Mononuclear cell (primary cell): ENCODE data around the gene MPP1. TPM values are rescaled to one million over a fixed set of nuclear protein-coding genes. Genes with fewer than 3 reads are reported as not detected.
"Not testable (repeated sequence)": the region's sequence is repeated elsewhere in the genome, so short reads cannot be mapped to it uniquely, and the experiment has no call there.

Experiments used
- H3K27me3 ChIP-seq: 2 replicates; pipeline ENCODE4 v1.6.0; 2011; ENCODE audit warnings: low read length, control low read depth; ENCODE audit not compliant: insufficient read depth
- H3K4me1 ChIP-seq: 2 replicates; pipeline ENCODE4 v1.5.1; 2011; ENCODE audit warnings: mild to moderate bottlenecking, low read length, control low read depth; ENCODE audit not compliant: insufficient read depth
- H3K4me3 ChIP-seq: 2 replicates; pipeline ENCODE4 v1.5.1; 2011; ENCODE audit warnings: mild to moderate bottlenecking, low read length, moderate library complexity
- H3K9me3 ChIP-seq: 2 replicates; pipeline ENCODE4 v1.5.1; 2011; ENCODE audit warnings: low read depth, mild to moderate bottlenecking, control low read depth, low read length
- total RNA-seq: library from RNA; depleted of rRNA; stranded (reverse); fragments of >200 nt; gene quantifications from one replicate; pipeline ENCODE4 v1.2.3, GENCODE V29; 2012

MPP1 gene
- total RNA-seq: 80.9 TPM

DNA sequence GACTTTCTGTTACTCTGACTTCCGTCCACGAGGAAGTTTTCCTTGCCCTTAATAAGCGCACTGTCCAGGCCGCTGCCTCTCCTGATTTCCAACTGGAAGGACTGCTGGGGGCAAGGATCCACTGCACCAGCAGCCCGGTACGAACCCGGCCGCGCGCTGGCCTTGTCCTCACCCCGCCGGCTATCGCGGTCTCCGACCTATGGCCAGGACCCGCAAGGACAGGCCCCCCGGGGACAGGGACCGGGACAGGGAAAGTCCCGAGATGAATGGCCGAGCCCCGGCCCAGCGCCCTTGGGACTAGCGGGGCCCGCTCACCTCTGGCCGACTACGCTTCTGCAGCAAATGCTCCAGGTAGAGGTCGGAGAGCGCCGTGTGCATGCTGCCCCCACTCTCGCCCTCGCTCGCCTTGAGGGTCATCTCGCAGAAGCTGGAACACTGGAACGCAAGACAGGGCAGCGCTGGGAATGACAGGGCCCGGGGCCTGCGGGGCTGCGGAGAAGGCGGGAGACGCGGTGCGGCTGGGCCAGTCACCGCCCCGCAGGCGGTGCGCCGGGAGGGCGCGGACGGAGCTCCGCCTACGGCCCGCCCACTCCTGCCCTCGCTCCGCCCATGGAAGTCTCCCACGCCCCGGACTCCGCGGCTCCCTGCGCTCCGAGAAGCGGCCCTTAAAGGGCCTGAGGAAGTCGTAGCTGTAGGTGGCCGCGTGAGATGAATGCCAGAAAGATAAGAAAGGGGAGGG, at the start of gene MPP1:
TSS of gene MPP1 (minus strand) at position 529 of the 739 bp plus-strand sequence. CDS start at position 417, 112 bp downstream.
- H3K9me3 ChIP-seq: no peaks in the 10 kb centered on the region
- peaks cover 46% of the 10 kb centered on the region for H3K4me1 ChIP-seq
- no peaks in the 10 kb centered on the region for H3K27me3 ChIP-seq
- H3K4me3 ChIP-seq: peak within 1 kb of the TSS; percentile 64

DNA sequence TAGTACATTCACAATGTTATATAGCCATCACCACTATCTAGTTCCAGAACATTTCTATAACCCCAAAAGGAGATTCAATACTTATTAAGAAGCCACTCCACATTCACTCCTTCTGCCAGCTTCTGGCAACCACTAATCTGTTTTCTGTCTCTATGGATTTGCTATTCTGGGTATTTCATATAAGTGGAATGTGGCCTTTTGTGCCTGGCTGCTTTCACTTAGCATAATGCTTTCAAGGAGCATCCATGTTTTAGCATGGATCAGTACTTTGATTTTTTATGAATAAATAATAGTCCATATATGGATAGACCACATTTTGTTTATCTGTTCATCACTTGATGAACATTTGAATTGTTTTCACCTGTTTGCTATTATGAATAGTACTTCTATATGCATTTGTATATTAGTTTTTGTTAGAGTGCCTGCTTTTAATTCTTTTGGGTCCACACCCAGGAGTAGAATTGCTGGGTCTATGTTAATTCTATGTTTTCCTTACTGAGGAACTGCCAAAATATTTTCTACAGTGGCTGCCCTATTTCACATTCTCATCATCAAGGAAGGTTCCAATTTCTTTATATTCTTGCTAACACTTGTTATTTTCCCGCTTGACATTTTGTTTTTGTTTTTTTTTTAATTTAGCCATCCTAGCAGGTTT, 45.8 kb upstream of the MPP1 start:
- H3K27me3 ChIP-seq: no peaks in the 10 kb centered on the region
- H3K4me1 ChIP-seq: no peaks in the 10 kb centered on the region
- no peaks in the 10 kb centered on the region for H3K9me3 ChIP-seq
- no peak overlapping the region for H3K4me3 ChIP-seq

DNA sequence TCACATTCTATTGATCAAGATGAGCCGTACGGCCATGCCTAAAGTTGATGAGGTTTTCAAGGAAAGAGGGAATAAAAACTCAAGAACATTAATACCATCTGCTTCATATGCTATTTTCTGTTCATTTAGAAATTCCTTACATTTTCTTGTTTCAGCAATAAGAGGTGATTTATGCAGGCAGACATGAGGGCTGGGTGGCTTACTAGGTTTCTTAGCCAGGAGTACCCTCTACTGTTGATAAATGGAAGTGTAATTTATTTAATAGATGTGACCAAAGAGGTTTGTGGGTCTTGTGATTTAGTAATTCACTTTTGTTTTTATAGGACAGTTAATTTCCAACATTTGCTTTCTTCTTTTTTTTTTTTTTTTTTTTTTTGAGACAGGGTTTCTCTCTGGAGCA, 35.6 kb upstream of the MPP1 start:
- Histone ChIP-seq H3K9me3 (no peaks in the 10 kb centered on the region), H3K27me3 (no peaks in the 10 kb centered on the region), H3K4me1 (no peaks in the 10 kb centered on the region), H3K4me3 (no peak overlapping the region)

DNA sequence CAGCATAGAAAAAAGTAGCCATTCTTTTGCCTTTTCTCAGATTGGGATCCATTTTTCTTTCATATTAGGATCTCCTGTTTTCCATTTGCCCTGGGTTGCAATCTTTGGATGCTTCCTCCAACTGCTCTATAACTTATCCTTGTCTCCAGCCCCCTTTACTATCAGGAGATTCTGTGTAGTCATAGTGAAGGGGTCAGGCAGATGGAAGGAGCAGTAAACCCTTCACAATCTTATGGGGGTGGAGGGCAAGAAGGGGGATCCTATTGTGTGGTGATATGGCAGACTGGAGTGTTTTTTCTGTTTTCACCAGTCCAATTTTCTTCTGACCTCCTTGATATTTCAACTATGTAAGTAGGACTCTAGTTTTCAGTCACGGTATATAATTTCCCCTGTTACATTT, 30.9 kb upstream of the MPP1 start:
- Histone ChIP-seq H3K4me3 (no peak overlapping the region), H3K9me3 (no peaks in the 10 kb centered on the region), H3K4me1 (no peaks in the 10 kb centered on the region)

DNA sequence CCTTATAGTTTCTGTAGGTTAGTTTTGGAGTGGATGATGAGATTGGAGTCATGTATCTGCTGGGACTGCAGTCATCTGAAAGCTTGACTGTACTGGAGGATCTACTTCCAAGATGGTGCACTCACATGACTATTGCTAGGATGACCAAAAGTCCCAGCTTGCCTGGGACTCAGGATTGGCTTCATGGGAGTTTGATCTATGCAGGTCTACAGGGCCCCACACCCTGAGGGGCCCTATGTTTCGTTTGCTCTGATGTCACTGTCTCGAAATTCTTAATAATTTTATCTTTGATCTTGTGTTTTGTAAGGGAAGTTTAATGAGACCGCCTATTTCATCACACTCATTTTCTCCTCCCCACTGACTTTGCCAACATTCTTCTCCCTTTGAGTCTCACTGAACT, 29.3 kb upstream of the MPP1 start, which contains the start of gene SMIM9:
TSS of gene SMIM9 (minus strand) at position 101 of the 400 bp plus-strand sequence. CDS start 3,806 bp downstream, outside the sequence.
- H3K4me3 ChIP-seq: no peak within 1 kb of the TSS
- no peaks in the 10 kb centered on the region for H3K9me3 ChIP-seq
- no peaks in the 10 kb centered on the region for H3K4me1 ChIP-seq
- no peaks in the 10 kb centered on the region for H3K27me3 ChIP-seq

More for the DNA sequence above, 30.9 kb upstream of the MPP1 start:
- H3K27me3 ChIP-seq: no peaks in the 10 kb centered on the region

DNA sequence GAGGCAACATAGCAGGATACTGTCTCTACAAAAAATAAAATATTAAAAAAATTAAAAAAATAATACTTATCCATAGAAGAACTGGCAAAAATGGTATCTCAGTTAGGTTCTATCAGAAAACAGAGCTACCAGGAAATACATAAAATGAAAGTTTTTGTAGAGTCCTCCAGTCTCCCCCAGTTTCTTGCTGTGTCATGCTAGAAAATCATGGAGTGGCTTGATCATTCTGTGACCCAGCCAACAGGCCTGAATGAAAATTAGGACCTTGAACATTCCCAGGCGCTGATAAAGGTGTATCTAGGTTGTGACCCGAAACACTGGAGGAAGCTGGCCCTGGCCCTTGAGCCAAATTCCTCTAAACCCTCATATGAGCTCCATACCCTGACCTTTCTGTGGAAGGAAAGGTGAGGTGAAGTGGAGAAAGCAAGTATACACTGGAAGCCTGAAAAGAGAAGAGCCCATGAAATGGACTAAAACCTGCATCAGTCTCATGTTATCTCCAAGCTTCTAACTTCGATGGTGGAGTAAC, 28.5 kb upstream of the MPP1 start:
- Histone ChIP-seq H3K9me3 (no peaks in the 10 kb centered on the region), H3K4me3 (no peak overlapping the region), H3K4me1 (no peaks in the 10 kb centered on the region), H3K27me3 (no peaks in the 10 kb centered on the region)

DNA sequence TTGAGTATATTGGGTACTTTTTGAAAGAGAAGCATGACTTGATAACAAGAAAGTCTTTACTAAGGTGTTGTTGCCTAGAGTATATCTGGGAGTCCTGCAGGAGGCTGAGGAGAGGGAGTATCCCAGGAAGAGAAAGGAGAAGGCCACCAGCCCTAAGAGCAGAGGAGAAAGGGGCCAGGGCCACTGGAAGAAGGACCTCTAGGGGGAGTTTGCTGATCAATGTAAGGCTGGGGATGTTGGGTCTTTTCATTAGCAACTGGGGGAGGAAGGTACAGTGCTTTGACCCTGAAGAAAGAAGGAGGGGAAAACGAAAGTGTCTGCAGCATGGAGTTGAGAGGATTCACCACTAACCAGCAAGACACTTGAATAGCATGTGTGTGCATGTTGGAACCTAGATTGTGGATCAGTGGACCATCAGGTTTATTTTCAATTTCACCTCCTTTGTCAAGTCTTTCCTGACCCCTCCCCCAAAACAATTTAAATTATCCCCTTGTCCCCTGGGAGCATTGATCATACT, 24.7 kb upstream of the MPP1 start:
- Histone ChIP-seq H3K4me1 (peaks cover 15% of the 10 kb centered on the region), H3K9me3 (no peaks in the 10 kb centered on the region), H3K4me3 (no peak overlapping the region), H3K27me3 (no peaks in the 10 kb centered on the region)

DNA sequence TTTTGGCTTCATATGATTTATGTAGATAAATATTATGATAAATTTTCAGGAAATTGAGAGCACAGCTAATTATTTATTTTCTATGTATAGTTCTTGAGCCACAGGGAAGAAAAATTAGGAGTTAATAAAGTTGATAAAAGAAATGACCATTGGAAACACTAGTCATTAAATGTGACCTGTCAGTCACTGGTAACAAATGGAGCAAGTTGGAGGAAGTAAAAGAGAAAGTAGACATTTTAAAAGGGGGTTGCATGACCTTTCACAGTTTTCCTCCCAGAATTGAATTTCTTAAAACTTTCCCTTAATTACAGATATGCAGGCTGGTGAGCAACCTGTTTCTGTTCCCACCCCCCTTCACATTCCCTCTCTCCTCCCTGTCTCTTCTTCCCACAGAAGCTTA, 23.8 kb upstream of the MPP1 start:
- Histone ChIP-seq H3K9me3 (no peaks in the 10 kb centered on the region), H3K4me1 (peaks cover 15% of the 10 kb centered on the region), H3K4me3 (no peak overlapping the region), H3K27me3 (no peaks in the 10 kb centered on the region)

DNA sequence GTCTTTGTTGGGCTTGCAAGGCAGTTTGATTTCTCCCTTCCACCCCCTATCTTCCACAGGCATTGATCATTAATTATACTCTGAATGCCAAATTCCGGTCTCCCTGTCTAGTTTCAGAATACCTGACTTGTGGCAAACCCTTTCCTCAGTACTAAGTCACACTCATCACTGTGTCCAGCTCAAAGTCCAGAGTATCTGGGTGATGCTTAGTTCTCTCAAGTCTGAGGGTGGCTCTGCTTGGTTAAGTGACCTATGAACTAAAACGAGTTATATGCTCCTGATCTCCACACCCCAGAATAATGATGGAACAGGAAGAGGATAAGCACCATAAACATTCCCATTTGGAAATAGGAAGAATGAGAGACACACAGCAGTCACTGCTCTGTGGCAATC, 22.7 kb upstream of the MPP1 start:
- H3K9me3 ChIP-seq: no peaks in the 10 kb centered on the region

DNA sequence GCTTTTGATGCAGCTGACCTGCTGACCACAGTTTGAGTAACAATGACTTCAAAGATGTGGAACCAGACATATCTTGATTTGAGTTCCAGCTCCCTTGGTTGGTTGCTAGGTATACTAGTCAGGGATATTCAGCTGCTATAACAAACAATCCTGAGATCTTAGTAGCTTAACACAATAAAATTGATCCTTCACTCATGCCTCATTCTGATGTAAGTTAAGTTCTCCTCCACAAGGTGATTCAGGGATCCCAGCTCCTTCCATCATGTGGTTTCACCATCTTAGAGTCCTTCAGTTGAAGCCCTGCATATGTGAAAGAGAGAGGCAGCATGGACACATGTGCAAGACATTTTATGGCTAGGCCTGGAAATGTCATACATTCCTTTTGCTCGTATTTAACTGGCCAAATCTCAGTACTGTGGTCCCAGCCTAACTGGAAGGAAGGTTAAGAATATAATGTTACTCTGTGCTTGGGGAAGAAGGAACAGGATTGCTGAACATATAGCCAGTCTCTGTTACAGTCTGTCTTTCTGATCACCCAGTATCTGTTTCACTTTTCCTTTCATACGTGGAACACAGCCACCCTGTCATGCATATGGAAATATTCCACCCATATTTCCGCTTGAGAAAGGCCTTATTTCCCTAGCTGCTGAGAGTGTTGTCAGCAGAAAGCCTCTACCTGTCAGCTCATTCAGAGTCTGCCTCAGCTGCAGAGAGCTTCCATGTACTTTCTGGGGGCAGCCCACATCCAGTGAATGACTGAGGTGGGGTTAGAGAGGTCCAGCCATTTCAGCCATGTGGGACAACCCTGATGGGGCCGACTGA, 22.1 kb upstream of the MPP1 start:
- peaks cover 15% of the 10 kb centered on the region for H3K4me1 ChIP-seq
- H3K4me3 ChIP-seq: no peak overlapping the region
- H3K27me3 ChIP-seq: no peaks in the 10 kb centered on the region
- no peaks in the 10 kb centered on the region for H3K9me3 ChIP-seq

More for the DNA sequence above, 22.7 kb upstream of the MPP1 start:
- Histone ChIP-seq H3K4me3 (no peak overlapping the region), H3K4me1 (peaks cover 15% of the 10 kb centered on the region), H3K27me3 (no peaks in the 10 kb centered on the region)

DNA sequence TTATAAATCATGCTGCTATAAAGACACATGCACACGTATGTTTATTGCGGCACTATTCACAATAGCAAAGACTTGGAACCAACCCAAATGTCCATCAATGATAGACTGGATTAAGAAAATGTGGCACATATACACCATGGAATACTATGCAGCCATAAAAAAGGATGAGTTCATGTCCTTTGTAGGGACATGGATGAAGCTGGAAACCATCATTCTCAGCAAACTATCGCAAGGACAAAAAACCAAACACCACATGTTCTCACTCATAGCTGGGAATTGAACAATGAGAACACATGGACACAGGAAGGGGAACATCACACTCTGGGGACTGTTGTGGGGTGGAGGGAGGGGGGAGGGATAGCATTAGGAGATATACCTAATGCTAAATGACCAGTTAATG, 20.3 kb upstream of the MPP1 start:
- not testable (repeated sequence) for H3K4me3 ChIP-seq, H3K9me3 ChIP-seq, H3K27me3 ChIP-seq
- peaks cover 15% of the 10 kb centered on the region for H3K4me1 ChIP-seq

DNA sequence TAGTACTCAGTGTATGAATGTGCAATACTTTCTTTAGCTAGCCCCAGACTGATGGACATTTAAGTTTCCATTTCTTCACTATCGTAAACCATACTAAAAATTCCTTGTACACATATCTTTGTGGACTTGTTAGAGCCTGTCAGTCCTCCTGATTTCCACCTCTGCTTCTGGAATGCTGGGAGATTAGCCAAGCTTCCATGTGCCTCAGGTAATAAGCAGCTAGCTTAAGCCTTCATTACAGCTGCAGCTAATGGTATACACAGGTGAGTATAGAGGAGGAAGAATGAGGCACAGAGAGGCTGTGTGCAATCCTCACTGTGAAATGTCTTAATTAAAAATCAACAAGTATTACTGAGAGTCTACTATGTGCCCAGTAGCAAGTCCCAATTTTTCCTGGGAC, 19.4 kb upstream of the MPP1 start:
- H3K9me3 ChIP-seq: no peaks in the 10 kb centered on the region
- H3K4me1 ChIP-seq: peaks cover 15% of the 10 kb centered on the region
- no peaks in the 10 kb centered on the region for H3K27me3 ChIP-seq
- no peak overlapping the region for H3K4me3 ChIP-seq

DNA sequence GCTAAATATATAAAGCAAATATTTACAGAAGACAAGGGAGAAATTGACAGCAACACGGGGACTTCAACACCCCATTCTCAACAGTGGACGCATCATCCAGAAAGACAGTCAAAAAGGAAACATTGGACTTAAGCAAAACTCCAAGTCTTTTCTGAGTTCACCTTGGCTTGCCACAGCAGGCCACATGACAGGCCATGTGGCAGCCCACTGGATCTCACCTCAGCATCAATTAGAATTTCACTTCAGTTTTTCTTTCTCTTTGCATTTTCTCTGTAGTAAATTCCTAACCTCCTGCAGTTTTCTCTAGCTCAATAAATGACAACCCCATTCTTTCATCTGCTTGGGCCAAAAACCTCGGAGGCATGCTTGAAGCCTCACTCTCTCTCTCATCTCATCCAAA, 16.7 kb upstream of the MPP1 start:
- H3K27me3 ChIP-seq: no peaks in the 10 kb centered on the region
- H3K4me3 ChIP-seq: no peak overlapping the region
- no peaks in the 10 kb centered on the region for H3K9me3 ChIP-seq
- H3K4me1 ChIP-seq: no peaks in the 10 kb centered on the region

DNA sequence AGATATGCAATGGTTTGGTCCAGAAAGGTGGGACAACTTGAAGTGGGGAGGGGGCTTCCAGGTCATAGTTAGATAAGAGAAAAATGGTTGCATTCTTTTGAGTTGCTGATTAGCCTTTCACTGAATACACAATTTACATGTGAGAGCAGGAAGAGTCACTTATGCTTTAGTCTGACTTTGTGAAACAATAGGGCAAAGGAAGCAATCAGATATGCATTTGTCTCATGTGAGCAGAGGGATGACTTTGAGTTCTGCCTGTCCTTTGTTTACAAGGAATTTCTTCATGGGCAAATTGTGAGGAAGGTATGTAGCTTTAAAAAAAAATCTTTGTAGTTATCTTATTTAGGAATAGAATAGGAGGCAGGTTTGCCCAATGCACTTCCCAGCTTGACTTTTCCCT, 16.2 kb upstream of the MPP1 start:
- Histone ChIP-seq H3K4me1 (no peaks in the 10 kb centered on the region), H3K4me3 (no peak overlapping the region), H3K9me3 (no peaks in the 10 kb centered on the region), H3K27me3 (no peaks in the 10 kb centered on the region)
